Measurements from ENCODE around the gene GAREM1.
"Not testable (repeated sequence)": the region's sequence is repeated elsewhere in the genome, so short reads cannot be mapped to it uniquely, and the experiment has no call there.

Gene GAREM1

GRCh38 chr18:32249147-32249929, 221.3 kb downstream of the GAREM1 start:
- no peak for DNase-seq

- DNase-seq = no peak
Observed at GRCh38 chr18:32244881-32245280, 225.8 kb downstream of the GAREM1 start.

- DNase-seq = no peak
Observed at GRCh38 chr18:32243358-32243757, 227.3 kb downstream of the GAREM1 start.

- DNase-seq = no peak
Observed at GRCh38 chr18:32242395-32242794, 228.3 kb downstream of the GAREM1 start.

- no peak for DNase-seq
Observed at GRCh38 chr18:32238635-32239268, 231.9 kb downstream of the GAREM1 start.

GRCh38 chr18:32237049-32237448, 233.6 kb downstream of the GAREM1 start:
- DNase-seq = no peak

GRCh38 chr18:32233348-32233747, 237.3 kb downstream of the GAREM1 start:
- not testable (repeated sequence) for DNase-seq

GRCh38 chr18:32219431-32220018, 251.2 kb downstream of the GAREM1 start:
- no peak for DNase-seq

GRCh38 chr18:32216390-32216789, 254.3 kb downstream of the GAREM1 start:
- no peak for DNase-seq

- DNase-seq = no peak
Observed at GRCh38 chr18:32213693-32214092, 257.0 kb downstream of the GAREM1 start.
